Glutamatergic neuron (in vitro differentiated cells): ENCODE measurements around the gene APBB1IP. TPM values are rescaled to one million over a fixed set of nuclear protein-coding genes. Genes with fewer than 3 reads are reported as not detected.
A peak's percentile ranks its signal among the peaks of the same experiment; 100 is the strongest.

Experiments used
- DNase-seq: peaks from one replicate; pipeline ENCODE4 v3.0.0; 2022
- H3K27ac Mint-ChIP-seq: one replicate; pipeline ENCODE4 v1.8.0; 2020; ENCODE audit warnings: mild to moderate bottlenecking, mixed read lengths, inconsistent platforms; ENCODE audit not compliant: unreplicated experiment
- H3K27me3 Mint-ChIP-seq: one replicate; pipeline ENCODE4 v1.8.0; 2020; ENCODE audit warnings: mild to moderate bottlenecking, moderate library complexity, mixed read lengths, inconsistent platforms; ENCODE audit not compliant: unreplicated experiment
- H3K36me3 Mint-ChIP-seq: one replicate; pipeline ENCODE4 v1.8.0; 2020; ENCODE audit warnings: mild to moderate bottlenecking, mixed read lengths, inconsistent platforms; ENCODE audit not compliant: unreplicated experiment
- H3K4me1 Mint-ChIP-seq: one replicate; pipeline ENCODE4 v1.8.0; 2020; ENCODE audit warnings: mild to moderate bottlenecking, low read depth, mixed read lengths, inconsistent platforms; ENCODE audit not compliant: unreplicated experiment
- H3K4me3 Mint-ChIP-seq: one replicate; pipeline ENCODE4 v1.8.0; 2020; ENCODE audit warnings: mild to moderate bottlenecking, mixed read lengths, inconsistent platforms; ENCODE audit not compliant: unreplicated experiment
- H3K9me3 Mint-ChIP-seq: one replicate; pipeline ENCODE4 v1.8.0; 2020; ENCODE audit warnings: mild to moderate bottlenecking, moderate library complexity, mixed read lengths, inconsistent platforms; ENCODE audit not compliant: unreplicated experiment
- CTCF ChIP-seq: fragments of 200-600 bp; sonication (generic); IDR thresholded peaks from one replicate; pipeline ENCODE4 v1.5.0; 2021; ENCODE audit not compliant: partially characterized antibody, unreplicated experiment
- total RNA-seq: library from RNA; stranded (reverse); fragmentation: NEBNext Ultra II Directional; extraction: Animal tissue kit (Norgen Biotek cat#: 25700); gene quantifications from one replicate; pipeline ENCODE4 v1.2.1, GENCODE V29; 2021; ENCODE audit not compliant: unreplicated experiment

Gene APBB1IP
- total RNA-seq, 1 donor from 2014 or later = not detected

GRCh38 chr10:26445411-26446031, 7.4 kb downstream of the APBB1IP start:
- no peak overlapping the region for H3K27ac Mint-ChIP-seq
- DNase-seq = no peak
- H3K9me3 Mint-ChIP-seq = no peaks in the 10 kb centered on the region
- H3K4me1 Mint-ChIP-seq = no peaks in the 10 kb centered on the region
- no peak for TF ChIP-seq CTCF
- H3K27me3 Mint-ChIP-seq = no peaks in the 10 kb centered on the region
- no peak overlapping the region for H3K4me3 Mint-ChIP-seq
- no peaks in the 10 kb centered on the region for H3K36me3 Mint-ChIP-seq

GRCh38 chr10:26446258-26446657, 8.1 kb downstream of the APBB1IP start:
- Mint-ChIP-seq H3K4me1 (no peaks in the 10 kb centered on the region), H3K36me3 (no peaks in the 10 kb centered on the region), H3K27ac (no peak overlapping the region), H3K9me3 (no peaks in the 10 kb centered on the region), H3K27me3 (no peaks in the 10 kb centered on the region), H3K4me3 (no peak overlapping the region)
- DNase-seq = no peak
- no peak for TF ChIP-seq CTCF

- Mint-ChIP-seq H3K27ac (no peak overlapping the region), H3K27me3 (no peaks in the 10 kb centered on the region), H3K4me3 (no peak overlapping the region), H3K9me3 (no peaks in the 10 kb centered on the region), H3K36me3 (no peaks in the 10 kb centered on the region), H3K4me1 (no peaks in the 10 kb centered on the region)
- TF ChIP-seq CTCF = peak; percentile 25
- no peak for DNase-seq
These were observed 10.2 kb downstream of the APBB1IP start for GRCh38 chr10:26448292-26448691.

- H3K36me3 Mint-ChIP-seq = no peaks in the 10 kb centered on the region
These were observed 10.7 kb downstream of the APBB1IP start for GRCh38 chr10:26448706-26449435.

More at GRCh38 chr10:26448706-26449435, 10.7 kb downstream of the APBB1IP start:
- H3K4me3 Mint-ChIP-seq = no peak overlapping the region
- no peak for TF ChIP-seq CTCF
- no peak overlapping the region for H3K27ac Mint-ChIP-seq
- no peak for DNase-seq
- H3K27me3 Mint-ChIP-seq = no peaks in the 10 kb centered on the region
- H3K9me3 Mint-ChIP-seq = no peaks in the 10 kb centered on the region
- no peaks in the 10 kb centered on the region for H3K4me1 Mint-ChIP-seq
